ENCODE data around the gene ELOA. TPM values are rescaled to one million over a fixed set of nuclear protein-coding genes. Genes with fewer than 3 reads are reported as not detected.

ELOA gene
- total and polyA plus RNA-seq, 2 of the 13 experiments (the other 11 are each of a cell fraction or from before 2014, with no cell fraction given) = 14.2 to 28.5 TPM

DNA sequence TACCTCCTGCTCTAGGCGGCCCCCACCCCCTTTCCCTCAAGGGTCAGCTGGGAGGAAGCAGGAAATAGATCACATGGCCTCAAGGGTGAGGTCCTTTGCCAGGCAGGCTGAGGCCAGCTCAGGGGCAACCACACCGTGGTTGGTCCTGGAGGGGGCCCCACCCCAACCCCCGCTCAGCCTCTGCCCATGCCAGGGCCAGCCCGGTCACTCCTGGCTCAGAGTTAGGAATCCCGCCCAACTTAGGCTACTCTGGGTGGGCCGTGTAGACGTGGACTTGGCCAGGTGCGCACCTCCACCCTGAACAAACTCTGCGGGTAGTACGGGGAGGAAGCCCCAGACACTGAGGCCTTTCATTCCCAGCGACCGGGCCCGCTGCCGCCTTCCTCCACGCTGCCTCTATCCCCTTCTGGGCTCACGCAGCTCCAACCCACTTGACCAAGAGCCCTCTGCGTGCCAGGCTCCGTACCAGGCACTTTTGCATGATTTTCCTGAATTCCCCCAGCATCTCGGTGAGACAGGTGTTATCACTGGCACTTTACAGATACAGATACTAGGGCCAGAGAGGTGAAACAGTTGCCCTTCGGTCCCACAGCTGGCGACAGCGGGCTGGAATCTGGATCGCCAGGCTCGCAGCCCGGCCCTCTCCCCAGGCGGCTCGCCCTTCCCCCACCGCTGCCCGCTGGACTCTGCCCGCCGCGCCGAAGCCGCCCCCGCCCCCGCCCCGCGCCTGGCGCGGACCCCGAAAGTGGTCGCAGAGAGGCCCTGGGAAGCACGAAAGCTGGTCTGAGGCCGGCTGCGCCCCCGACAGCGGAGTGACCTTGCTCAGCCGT, 56.5 kb downstream of the ELOA start (continued):
- no peak for TF ChIP-seq DZIP1 (CRISPR knock-in tag; IDR thresholded peaks at IDR 0.05)
- peak; percentile 54; the same call in 1 of the 2 replicates for TF ChIP-seq PAXIP1 (CRISPR knock-in tag; conservative IDR thresholded peaks at IDR 0.05)
- peak; percentile 61; the same call in 1 of the 2 replicates for TF ChIP-seq DMAP1 (CRISPR knock-in tag; IDR thresholded peaks at IDR 0.05)
- TF ChIP-seq HNRNPUL1 (IDR thresholded peaks at IDR 0.05; ENCODE audit: low read depth, low read length) = no peak
- no peak for TF ChIP-seq PPARG (CRISPR knock-in tag; conservative IDR thresholded peaks at IDR 0.05)
- peak; percentile 53 for TF ChIP-seq TAF15 (IDR thresholded peaks at IDR 0.05; ENCODE audit: low read depth, low read length, poor library complexity, severe bottlenecking)
- TF ChIP-seq ZNF12 (CRISPR knock-in tag; IDR thresholded peaks at IDR 0.05) = no peak
- TF ChIP-seq SP2 (CRISPR knock-in tag; IDR thresholded peaks at IDR 0.05) = no peak
- TF ChIP-seq, protein P1, sequence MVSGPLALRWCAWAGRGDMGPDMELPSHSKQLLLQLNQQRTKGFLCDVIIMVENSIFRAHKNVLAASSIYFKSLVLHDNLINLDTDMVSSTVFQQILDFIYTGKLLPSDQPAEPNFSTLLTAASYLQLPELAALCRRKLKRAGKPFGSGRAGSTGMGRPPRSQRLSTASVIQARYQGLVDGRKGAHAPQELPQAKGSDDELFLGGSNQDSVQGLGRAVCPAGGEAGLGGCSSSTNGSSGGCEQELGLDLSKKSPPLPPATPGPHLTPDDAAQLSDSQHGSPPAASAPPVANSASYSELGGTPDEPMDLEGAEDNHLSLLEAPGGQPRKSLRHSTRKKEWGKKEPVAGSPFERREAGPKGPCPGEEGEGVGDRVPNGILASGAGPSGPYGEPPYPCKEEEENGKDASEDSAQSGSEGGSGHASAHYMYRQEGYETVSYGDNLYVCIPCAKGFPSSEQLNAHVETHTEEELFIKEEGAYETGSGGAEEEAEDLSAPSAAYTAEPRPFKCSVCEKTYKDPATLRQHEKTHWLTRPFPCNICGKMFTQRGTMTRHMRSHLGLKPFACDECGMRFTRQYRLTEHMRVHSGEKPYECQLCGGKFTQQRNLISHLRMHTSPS (CRISPR knock-in tag; IDR thresholded peaks at IDR 0.05; ENCODE audit: low read depth) = peak; percentile 96
- no peak; the same call in 1 of the 2 replicates for TF ChIP-seq ZBTB7B (CRISPR knock-in tag; IDR thresholded peaks at IDR 0.05)
- no peak for TF ChIP-seq ZBTB46 (CRISPR knock-in tag; IDR thresholded peaks at IDR 0.05; ENCODE audit: borderline replicate concordance)
- TF ChIP-seq ZNF768 (CRISPR knock-in tag; IDR thresholded peaks at IDR 0.05) = no peak
- TF ChIP-seq SIX1 (CRISPR knock-in tag; IDR thresholded peaks at IDR 0.05; ENCODE audit: borderline replicate concordance) = no peak
- no peak for TF ChIP-seq FLYWCH1 (CRISPR knock-in tag; IDR thresholded peaks at IDR 0.05)
- no peak for TF ChIP-seq FOXO1 (CRISPR knock-in tag; IDR thresholded peaks at IDR 0.05)
- no peak for TF ChIP-seq GPN1 (CRISPR knock-in tag; IDR thresholded peaks at IDR 0.05; ENCODE audit: borderline replicate concordance)
- 0 out of 2 replicates have a peak, but pooled peaks have one; percentile 30 for TF ChIP-seq JUND (CRISPR knock-in tag; IDR thresholded peaks at IDR 0.05)
- no peak for TF ChIP-seq ZNF781 (CRISPR knock-in tag; IDR thresholded peaks at IDR 0.05; ENCODE audit: borderline replicate concordance, not compliant biosample characterization)
- no peak for TF ChIP-seq GABPA (IDR thresholded peaks at IDR 0.05; ENCODE audit: low read depth, low read length)
- TF ChIP-seq GABPA (CRISPR knock-in tag; IDR thresholded peaks at IDR 0.05; ENCODE audit: low read depth) = peak; percentile 79
